8988T (cell line): ENCODE results near the gene TBRG4.
"Not testable (repeated sequence)": the region's sequence is repeated elsewhere in the genome, so short reads cannot be mapped to it uniquely, and the experiment has no call there.

ENCODE experiments used
- DNase-seq: peaks from one replicate; pipeline ENCODE4 v3.0.0; 2011

The TBRG4 gene

DNA sequence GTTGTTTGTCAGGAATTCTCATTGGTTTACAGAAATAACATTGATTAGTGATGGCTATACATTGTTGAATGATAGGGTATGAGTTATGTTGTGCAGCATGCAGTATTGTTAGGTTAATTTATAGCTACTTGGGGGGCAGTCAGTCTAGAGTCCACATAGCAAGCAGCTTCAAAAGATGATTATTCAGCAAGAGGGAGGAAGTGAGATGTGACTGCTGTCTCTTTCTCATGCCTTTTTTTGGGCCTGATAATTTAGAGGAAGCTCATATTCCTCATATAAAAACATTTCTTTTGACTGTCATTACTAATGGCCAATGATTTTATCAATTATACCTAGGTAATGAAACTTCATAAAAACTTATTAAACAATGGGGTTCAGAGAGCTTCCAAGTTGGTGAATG, 3.4 kb upstream of the TBRG4 start:
- DNase-seq: no peak

DNA sequence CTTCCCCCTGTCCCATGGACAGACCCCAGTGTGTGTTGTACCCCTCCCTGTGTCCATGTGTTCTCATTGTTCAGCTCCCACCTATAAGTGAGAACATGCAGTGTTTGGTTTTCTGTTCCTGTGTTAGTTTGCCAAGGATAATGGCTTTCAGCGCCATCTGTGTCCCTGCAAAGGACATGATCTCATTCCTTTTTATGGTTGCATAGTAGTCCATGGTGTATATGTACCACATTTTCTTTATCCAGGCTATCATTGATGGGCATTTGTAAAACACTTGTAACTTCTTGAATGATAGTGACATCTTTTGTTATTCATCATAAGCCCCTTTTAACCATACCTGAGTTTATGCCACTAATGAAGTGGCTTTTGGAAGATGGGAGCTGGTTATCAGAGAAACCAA, 2.8 kb upstream of the TBRG4 start:
- not testable (repeated sequence) for DNase-seq

DNA sequence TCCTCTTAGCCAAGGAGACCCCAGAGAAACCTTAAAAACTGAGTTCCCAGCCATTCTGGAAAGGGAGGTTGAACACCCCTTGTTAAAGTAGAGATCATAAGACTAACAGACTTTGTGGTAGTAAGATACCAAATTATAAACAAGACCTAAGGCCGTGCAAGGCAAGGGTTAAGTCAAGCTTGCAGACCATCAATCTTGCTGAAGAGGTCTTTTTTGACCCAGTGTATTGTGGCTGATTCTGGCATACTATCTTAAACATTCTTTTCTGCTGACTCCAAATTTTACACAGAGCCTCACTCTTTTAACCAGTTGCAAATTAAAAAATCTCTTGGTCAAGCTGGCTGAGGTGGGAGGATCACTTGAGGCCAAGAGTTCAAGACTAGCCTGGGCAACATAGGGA, 1.2 kb upstream of the TBRG4 start:
- DNase-seq: no peak

DNA sequence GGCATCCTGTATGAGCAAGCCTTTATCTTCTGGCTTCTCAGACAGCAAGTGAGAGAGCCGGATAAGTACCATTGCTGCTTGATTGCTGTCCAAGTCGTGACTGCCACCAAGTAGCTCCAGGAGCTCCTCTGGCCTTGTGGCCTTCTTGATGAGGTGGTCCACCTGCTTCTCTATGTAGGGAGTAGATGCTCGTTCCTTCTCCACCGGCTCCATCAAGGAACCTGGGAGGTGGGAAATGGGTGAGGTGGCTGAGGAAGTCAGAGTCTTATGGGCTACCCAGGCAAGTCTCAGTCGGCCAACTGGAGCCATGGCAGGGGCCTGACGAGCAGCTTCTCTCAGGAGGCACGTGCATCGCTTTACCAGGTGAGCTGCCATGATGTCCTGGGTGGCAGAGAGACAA, 2.6 kb downstream of the TBRG4 start:
- no peak for DNase-seq

DNA sequence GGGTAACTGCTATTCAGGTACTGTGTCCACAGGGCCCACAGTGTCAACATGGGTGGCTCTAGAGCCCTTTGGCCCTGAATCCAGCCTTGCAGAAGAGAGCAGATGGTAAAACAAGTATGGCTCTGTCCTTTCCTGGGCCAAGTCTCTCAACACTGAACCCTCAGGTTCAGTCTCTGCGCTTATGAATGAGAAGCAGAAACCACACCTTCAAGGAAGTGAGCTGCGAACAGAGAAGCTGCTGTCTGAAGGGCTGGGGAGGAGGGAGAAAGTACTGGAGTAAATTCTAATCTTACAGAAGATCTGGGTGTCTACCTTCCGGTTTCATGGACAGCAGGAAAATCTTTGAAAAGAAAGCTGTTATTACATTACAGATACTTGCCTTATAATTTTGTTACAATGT, 4.1 kb downstream of the TBRG4 start:
- DNase-seq: no peak

DNA sequence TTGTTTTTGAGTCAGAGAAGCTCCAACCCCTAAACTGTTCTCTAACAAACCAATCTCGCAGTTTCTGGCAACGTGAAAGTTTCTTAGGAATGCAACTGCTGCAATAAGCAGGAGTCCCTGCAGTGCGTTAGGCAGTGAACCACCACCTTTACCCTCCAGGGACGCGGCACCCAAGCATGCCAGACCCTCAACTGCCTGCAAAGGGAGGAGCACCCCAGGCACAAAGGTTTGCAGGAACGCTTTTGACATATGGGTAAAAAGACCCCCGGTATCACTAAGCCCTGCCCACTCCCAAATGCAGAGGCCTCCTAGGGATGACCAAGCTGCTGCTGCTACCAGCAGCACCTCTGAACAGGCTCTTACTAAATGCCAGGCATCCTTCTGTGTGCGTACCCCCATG, 4.7 kb downstream of the TBRG4 start:
- no peak for DNase-seq

DNA sequence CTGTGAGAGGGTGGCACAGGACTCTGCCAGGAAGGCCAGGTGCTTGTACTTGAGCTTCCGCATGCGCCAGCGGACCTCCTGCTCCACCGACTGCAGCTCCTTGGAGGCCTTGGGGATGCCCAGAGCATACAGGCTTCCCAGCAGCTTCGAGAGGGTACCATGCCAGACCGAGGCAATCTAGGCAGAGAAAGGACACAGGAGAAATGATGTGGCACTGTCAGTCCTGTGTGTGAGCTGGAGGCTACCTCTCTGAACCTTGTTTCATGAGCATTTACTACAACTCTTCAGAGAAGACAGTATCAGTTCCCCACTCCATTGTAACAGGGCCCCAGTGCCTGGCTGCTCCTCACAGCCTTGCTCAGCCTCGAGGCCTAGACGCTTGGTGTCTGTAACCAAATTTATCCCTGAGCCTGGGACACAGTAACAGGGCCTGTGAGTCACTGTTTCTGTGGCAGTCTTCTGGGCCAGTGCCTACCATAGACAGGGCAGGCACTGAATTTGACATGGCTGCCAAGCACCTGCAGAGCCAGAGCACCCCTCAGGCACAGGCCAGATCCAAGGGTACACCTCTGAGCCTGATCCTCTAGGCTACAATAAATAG, 5.8 kb downstream of the TBRG4 start:
- DNase-seq: no peak

DNA sequence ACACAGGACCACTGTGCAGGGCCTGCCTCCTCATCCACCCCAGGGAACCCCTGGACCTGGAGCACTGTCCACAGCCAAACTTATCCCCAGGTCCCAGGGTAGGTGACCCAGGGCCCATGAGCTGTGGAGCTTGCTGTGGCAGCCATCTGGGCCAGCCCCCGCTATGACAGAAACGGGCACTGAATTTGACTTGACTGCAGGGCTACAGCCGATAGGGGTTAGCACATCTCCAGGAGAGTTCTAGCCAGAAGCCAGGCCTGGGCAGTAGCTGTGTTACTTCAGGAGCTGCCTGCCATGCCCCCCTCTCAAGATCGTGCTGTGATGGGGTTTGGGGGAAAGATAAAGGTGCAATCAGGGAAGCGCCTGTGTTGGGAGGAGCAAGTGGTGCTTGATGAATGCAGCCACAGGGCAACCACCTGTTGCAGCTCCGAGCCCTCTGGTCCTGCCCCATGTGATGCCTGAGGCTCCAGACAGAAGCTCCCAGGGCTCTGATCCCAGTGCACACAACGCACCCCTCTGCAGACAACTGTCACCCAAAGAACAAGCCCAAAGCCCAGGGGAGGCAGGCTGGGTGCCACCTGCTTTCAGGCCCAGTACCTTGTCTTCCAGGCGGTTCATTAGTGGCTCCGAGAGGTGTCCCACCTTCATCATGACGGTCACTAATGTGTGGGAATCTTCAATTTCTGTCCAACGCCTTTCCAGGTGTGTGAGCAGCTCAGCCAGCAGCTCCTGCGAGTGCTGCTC, 6.5 kb downstream of the TBRG4 start:
- DNase-seq: no peak

DNA sequence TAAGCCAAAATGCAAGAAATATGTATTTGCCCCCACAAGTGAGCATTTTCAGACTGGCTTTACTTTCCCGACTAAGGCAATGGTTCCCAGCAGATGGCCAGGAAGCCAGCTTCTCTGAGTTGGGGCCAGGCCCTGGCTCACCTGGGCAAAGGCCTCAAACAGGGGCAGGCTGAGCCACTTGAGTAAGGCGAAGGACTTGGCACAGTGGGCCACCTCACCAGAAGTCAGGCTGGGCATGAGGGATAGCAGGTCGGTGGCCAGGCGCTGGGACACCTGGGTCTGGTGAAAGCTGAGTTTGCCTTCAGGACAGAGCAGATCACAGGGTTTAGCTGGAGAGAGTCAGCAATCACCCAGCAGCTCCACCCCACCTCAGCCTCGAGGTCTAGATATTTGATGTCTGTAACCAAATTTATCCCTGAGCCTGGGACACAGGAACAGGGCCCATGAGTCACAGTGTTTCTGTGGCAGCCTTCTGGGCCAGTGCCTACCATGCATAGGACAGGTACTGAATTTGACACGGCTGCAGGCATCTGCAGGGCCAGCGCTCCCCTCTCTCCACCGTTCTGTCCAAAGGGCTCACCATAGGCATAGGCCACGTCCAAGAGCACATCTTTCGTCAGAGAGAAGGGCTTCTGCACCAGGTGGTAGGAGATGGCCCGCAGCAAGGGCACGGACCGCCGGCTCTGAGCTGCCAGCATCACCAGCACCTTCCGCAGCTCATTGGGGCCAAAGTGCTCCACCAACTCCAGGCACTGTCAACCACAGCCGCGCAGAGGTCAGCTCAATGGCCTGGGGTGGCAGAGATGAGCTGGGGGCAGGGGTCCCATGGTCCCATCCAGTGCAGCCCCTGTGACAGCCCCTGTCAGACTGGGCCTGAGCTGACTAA, 7.3 kb downstream of the TBRG4 start:
- DNase-seq: no peak

DNA sequence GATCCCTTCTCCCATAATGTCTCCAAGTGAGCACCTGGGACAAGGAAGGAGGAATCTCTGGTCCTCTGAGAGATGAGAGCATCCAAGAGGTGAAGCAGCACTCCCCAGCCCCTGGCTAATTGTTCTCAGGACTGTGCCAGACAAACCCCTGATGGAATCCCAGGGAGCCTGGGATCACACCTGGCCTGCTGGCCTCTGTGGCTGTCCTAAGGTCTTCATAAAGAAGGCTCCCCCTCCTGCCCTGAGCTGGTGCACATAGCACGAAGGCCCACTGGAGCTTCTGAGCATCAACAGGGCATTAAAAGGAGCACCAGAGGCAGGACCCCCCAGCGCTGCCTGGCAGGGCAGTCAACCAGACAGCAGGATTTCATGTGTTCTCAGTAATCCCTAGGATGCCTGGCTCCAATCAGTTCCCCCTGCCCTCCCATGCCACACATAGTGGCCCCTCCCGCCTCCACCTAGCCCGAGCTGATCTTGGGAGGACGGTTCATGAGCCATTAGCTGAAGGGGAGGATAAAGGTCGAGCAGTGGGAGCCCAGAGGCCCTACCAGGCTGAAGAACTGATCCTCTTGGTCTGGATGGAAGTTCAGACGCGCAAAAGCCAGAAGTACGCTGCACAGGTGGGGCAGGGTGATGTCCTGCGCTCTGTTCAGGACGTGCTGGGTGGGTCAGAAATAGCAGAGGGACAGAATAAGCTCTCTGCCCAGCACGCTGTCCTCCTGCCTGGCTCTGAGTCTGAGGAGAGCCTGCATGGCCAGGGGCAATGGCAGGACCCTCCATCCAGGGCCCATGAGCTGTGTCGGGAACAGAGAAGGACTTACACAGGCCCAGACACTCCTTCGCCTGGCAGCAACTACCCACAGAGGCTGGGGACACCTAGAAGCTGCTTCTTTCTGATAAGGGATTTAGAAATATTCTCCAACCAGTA, 8.4 kb downstream of the TBRG4 start:
- DNase-seq: no peak

DNA sequence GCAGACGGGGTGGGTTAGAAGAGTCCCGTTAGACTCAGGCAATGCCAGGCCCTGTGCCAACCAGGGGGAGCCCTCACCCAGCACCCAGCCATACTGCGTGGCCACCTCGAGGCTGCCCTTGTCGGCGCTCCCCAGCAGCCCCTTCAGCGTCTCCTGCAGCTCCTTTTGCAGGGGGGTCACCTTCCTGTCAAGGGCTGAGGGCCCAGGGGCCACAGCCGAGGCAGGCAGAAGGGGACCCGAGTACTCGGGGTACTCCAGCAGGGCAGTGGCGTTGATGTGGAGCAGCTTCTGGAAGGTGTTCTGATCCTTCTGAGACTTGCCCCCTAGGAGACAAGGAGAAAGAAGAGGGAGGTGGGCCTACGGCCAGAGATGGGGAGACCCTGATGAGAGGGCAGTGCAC, 9.7 kb downstream of the TBRG4 start:
- DNase-seq: no peak

DNA sequence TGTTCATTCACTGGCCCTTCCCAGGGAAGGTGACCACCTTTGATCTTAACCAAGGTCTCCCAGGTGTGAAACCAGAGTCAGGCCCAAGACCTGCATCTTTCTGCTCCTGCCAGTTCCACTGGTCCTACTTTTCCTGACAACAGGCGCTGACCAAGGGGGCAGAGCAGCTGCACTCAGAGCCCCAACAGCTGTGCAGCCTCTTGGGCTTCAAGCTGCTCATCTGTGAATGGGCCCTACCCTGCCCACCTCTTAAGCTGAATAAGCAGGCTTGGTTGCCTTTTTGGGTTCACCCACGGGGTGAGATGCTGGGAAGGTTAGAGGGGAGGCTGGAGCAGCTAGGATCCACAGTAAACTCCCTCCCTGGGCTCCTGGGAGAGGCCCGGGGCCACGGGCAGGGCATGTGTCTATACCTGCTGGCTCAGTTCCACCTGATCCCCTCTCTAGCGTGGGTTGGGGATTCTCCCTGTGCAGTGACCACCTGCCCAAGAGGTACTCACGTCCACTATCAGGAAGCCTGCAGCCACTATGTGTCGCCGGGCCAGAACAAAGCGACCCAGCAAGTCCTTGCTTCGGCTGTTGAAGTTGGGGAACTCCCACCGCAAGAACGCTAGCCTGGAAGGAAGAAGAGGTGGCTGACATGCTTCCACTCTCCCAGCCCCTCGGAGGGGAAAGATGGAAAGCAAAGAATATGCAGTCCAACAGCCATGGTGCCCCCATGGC, 10.6 kb downstream of the TBRG4 start:
- DNase-seq: no peak

DNA sequence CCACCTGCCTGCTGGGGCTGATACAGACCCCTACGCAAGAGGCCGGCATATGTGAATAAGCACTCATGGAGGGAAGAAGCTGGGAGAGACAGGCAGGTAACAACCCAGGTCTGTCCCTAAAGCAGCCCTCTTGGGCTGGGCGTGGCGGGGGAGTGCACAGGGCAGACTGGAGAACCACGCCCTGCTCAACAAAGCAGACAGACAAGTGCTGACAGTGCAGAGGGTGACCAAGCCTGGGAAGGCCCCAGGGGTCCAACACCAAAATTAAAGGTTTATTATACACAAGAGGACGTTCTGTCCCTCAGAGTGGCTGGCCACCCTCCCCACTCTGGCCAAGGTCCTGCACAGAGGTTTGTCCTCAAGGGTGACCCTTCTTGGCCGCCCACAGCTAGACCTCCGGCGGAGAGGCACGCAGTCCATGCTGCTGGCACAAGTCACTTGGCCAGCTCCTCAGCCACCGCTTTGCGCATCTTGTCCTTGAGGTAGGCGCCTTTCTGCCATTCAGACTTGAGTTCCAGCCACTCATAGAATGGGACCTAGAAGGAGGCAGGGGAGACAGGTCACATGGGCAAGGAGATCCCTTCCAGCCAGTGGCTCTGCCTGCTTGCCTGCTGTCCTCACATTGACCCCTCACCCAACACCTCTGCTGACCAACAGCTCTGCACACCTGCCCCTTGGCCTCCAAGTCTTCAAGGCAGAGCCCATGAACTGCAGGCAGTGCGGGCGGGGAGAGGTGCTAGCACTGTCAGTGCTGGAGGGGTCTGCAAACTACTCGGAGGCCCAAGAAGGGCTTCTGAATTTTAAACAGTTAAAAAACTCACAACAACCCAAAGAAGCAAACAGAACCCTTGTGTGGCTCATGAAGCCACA, 11.4 kb downstream of the TBRG4 start:
- DNase-seq: no peak

DNA sequence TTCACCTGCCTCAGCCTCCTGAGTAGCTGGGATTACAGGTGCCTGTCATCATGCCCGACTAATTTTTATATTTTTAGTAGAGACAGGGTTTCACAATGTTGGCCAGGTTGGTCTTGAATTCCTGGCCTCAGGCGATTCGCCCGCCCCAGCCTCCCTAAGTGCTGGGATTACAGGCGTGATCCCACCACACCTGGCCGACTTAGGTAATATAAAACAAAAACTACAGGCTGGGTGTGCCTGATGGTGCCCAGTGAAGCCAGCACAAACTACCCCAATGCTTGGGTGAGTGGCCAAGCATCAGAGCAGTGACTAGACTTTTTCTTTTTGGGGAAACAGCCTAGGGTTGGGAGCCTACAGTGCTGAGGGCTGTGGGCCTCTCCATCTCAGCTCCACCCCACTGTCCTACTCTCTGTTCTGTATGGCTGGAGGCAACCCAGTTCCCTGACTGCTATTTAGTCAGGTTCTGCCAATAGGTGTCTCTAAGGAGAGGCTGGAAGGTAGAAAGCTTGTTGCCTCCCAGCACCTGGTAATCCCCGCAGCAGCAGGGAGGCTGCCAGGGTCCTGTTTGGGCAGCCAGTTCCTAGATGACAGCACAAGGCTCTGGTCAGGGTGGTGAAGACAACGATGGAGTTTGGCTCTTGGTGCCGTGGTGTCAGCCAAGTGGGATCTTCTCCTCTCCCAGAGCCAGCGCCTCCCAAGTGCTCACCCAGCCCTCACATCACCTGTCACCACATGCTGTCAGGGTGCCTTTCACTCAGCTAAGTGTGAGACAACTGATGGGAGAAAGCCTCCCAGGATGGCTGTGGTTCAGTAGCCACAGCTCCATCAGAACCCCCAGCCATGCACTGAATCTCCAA, 12.3 kb downstream of the TBRG4 start:
- no peak for DNase-seq

DNA sequence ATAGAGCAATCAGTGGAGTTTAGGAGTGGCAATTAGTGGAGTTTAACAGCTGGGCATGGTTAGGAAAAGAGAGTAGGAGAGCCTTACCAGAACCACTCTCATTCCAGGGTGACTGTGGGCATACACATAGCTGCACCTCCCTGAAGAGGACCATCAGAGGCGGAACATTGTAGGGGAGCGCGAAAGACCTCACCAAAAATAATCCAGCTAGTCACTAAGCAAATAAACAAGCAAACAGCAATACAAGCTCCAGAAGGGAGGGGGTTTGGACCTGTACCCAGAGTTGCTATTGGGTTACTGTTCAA, 18.6 kb downstream of the TBRG4 start:
- no peak for DNase-seq

DNA sequence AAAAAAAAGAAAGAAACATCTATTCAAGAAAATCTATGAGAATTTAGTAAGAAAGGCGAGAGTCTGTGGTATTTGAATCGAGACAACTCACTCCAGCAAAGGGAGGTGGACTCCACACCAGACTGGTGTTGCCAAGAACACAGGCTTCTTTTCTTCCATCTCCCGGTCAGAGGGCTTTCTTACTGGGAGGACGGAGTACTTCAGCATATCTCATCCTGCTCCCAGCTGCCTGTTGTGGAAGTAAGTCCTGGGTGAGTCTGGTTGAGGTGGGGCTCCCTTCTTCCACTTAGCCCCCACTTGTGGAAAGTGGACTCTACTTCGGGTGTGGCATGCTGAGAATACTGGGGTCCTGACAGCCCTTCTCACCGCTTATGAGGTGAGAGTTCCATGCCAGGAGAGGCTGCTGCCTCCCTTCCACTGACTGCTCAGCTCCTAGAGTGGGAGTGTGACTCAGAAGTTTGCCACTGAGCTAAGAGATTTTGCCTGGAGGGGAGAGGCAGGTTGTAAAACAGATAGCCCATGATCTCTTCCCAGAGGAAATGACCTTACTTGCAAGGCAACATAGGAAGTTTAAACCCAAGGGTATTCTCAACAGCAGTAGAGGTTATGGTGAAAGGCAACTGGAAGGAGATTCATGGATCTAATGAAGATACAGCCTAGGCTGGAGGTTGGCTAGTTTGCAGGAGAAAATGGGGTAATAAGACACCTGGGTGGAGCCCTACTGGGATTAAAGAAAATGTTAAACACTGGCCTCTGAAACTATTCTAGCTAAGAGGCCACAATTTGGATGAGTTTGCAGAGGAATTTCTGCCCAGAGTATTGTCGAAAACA, 19.2 kb downstream of the TBRG4 start:
- no peak for DNase-seq

DNA sequence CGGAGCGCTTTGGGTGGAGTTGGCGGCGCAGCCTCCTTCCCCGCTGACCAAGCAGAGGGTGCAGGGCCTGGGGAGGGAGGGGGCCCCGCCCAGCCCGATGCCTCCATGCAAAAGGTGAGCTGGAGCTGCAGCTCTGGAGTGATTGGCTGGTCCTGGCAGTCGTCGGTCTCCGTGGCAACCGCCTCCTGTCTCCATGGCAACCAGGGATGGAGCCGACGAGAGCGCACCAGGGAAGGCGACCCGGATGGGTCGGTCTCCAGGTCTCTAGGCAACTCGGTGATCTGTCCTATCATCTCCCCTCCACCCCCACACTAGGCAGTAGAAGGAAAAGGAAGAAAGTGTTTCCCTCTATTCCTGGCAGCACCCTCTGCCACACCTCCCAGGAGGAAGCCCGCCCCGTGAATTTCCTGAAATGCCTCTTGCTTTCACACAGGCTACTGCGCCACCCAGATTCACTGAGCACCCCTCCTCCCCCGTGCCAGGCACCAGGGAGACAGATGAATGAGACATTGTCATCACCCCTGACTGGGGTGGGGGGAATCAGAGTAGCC, 22.1 kb downstream of the TBRG4 start:
- DNase-seq: peak; percentile 93

DNA sequence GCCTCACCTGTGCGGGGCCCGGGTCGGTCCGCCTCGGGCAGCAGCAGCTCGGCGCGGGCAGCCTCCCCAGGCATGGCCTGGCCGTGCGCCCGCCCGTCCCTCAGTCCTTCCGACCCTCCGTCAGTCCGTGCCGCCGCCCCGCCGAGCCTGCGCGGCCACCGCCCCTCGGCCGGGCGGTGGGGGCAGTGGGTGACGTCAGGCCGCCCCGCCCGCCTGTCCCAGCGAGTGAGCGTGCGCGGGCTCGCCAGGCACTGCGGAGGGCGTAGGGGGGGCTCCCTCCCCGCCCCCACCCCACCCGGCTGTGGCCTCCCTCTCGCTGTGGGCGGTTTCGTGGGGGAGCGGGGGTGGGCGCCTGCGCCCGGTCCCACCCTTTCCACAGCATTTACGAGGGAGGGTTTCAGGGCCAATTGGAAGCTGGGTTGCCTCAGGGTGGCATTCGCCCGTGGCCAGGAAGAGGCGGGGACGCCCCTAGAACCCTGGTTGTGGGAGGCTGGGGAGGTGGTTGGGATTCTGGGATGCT, 22.6 kb downstream of the TBRG4 start, which contains the start of gene NACAD:
NACAD (minus strand) TSS at position 149 of the 520 bp plus-strand sequence; CDS start at position 74, 75 bp downstream.
- no peak for DNase-seq
